Kidney epithelial cell (primary cell): ENCODE results near the gene ENGASE. TPM values are rescaled to one million over a fixed set of nuclear protein-coding genes. Genes with fewer than 3 reads are reported as not detected.
A peak's percentile ranks its signal among the peaks of the same experiment; 100 is the strongest.

Experiments used
- DNase-seq: peaks from one replicate; pipeline ENCODE4 v3.0.0-alpha.2; 2010; ENCODE audit warnings: low read depth
- H3K27me3 ChIP-seq: 2 replicates; pipeline ENCODE4 v1.6.0; 2011; ENCODE audit warnings: low read length; ENCODE audit not compliant: control insufficient read depth, insufficient read depth
- H3K36me3 ChIP-seq: 2 replicates; pipeline ENCODE4 v1.5.1; 2011; ENCODE audit warnings: low read length; ENCODE audit not compliant: control insufficient read depth, insufficient read depth
- H3K4me3 ChIP-seq: 2 replicates; pipeline ENCODE4 v1.5.1; 2011; ENCODE audit warnings: low read depth, mild to moderate bottlenecking, control low read depth, low read length
- CTCF ChIP-seq: IDR thresholded peaks from 2 replicates; pipeline ENCODE4 v1.5.1; 2011; ENCODE audit warnings: mild to moderate bottlenecking, moderate library complexity, low read length, control low read depth, inconsistent platforms; ENCODE audit not compliant: insufficient read depth, poor library complexity, severe bottlenecking
- total RNA-seq: library from RNA; depleted of rRNA; stranded (reverse); fragments of >200 nt; gene quantifications from 2 replicates; pipeline ENCODE4 v1.2.3, GENCODE V29; 2015

ENGASE gene
- total RNA-seq, 1 donor from 2014 or later: 9.0 TPM

GRCh38 chr17:79124513-79125209 is 50.0 kb downstream of the ENGASE start:
- no peaks in the 10 kb centered on the region for H3K36me3 ChIP-seq
- no peak for DNase-seq
- no peak overlapping the region for H3K4me3 ChIP-seq
- H3K27me3 ChIP-seq: peaks cover 19% of the 10 kb centered on the region
- no peak for TF ChIP-seq CTCF

GRCh38 chr17:79125503-79125902 is 50.9 kb downstream of the ENGASE start:
- no peak for TF ChIP-seq CTCF
- no peak overlapping the region for H3K4me3 ChIP-seq
- H3K27me3 ChIP-seq: peaks cover 21% of the 10 kb centered on the region
- H3K36me3 ChIP-seq: no peaks in the 10 kb centered on the region
- DNase-seq: no peak

- no peaks in the 10 kb centered on the region for H3K36me3 ChIP-seq
- H3K27me3 ChIP-seq: peaks cover 19% of the 10 kb centered on the region
- H3K4me3 ChIP-seq: no peak overlapping the region
- DNase-seq: no peak
- peak; percentile 8 for TF ChIP-seq CTCF
Observed at GRCh38 chr17:79126139-79126538, 51.5 kb downstream of the ENGASE start.

DNA sequence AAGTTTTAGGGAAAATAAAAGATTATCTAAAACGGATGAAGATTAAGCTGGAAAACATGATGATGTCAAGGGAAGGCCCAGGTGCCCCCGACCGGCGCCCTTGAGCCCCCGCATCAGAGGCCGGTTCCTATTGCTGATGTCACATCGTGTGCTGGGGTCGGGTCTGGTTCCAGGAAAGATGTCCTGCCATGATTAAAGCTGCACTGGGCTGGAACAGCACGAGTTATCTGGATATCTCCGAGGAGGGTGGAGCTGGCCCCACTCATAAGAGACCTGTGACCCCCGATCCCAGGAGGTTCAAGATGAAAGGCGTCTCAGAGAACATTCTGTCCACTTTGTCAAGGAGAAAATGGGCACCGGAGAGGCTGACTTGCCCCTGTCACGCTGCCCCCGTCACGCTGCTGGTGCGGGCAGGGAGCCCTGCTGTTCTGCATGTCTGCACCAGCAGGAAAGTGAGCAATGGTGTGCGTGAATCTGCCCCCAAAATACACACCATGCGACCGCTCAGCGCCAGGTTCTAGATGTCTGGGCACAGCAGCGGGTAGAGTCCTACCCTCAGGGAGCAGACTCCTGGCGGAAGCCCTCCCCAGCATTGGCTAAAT is 53.0 kb downstream of the ENGASE start:
- H3K4me3 ChIP-seq: no peak overlapping the region
- H3K36me3 ChIP-seq: no peaks in the 10 kb centered on the region
- peaks cover 19% of the 10 kb centered on the region for H3K27me3 ChIP-seq
- TF ChIP-seq CTCF: no peak
- DNase-seq: no peak

- Histone ChIP-seq H3K36me3 (no peaks in the 10 kb centered on the region), H3K27me3 (peaks cover 25% of the 10 kb centered on the region), H3K4me3 (no peak overlapping the region)
- no peak for TF ChIP-seq CTCF
- DNase-seq: no peak
Observed at GRCh38 chr17:79129523-79129922, 54.9 kb downstream of the ENGASE start.
